IPS DF 4.7 (cell line): ENCODE data around the gene OR6C4.
A peak's percentile ranks its signal among the peaks of the same experiment; 100 is the strongest.
"Not testable (repeated sequence)": the region's sequence is repeated elsewhere in the genome, so short reads cannot be mapped to it uniquely, and the experiment has no call there.

Experiments used
- DNase-seq: peaks from one replicate; pipeline ENCODE4 v3.0.0-alpha.2; 2013; ENCODE audit warnings: low spot score; ENCODE audit errors: extremely low read depth

OR6C4 gene

GRCh38 chr12:55549302-55549701 lies at the start of gene OR6C4:
OR6C4 (plus strand) TSS chr12:55549602; CDS start chr12:55551227, 1,625 bp downstream.
- no peak for DNase-seq

- DNase-seq, result no peak
Measured at GRCh38 chr12:55499810-55500252, 49.6 kb upstream of the OR6C4 start.

GRCh38 chr12:55501601-55502000 lies 47.8 kb upstream of the OR6C4 start:
- DNase-seq, result no peak

- DNase-seq, result peak; percentile 11
Measured at GRCh38 chr12:55515696-55516095, 33.7 kb upstream of the OR6C4 start.

- no peak for DNase-seq
Measured at GRCh38 chr12:55516391-55516790, 33.0 kb upstream of the OR6C4 start.

GRCh38 chr12:55548235-55548634 lies 1.2 kb upstream of the OR6C4 start:
- not testable (repeated sequence) for DNase-seq

GRCh38 chr12:55548756-55549155 lies 646 bp upstream of the OR6C4 start:
- no peak for DNase-seq

DNA sequence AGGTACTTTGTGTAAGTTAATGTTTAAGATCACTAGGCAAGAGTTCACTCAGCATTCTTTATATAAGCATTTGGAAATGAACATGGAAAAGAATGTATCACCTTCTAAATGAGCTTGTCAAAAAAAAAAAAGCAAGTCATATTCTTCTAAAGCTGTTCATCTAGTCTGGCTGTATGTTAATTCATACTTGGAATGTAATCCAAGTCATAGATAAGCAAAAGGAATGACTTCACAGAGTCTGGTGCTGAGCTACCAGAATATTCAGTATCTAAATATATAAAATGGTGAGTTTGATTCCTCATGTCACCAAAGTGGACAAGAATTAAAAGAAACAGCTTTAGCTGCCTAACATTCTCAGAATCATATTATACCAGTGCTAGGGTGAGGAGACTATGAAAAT lies 4.9 kb downstream of the OR6C4 start:
- DNase-seq, result no peak

- not testable (repeated sequence) for DNase-seq
Measured at GRCh38 chr12:55570060-55570459, 20.7 kb downstream of the OR6C4 start.

DNA sequence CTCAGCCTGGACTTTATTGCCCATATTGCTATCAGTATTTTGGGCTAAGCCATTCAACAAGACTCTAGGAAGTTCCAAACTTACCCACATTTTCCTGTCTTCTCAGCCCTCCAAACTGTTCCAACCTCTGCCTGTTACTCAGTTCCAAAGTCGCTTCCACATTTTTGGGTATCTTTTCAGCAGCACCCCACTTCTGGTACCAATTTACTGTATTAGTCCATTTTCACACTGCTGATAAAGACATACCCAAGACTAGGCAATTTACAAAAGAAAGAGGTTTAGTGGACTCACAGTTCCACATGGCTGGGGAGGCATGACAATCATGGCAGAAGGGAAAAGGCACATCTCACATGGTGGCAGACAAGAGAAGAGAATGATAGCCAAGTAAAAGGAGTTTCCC lies 21.3 kb downstream of the OR6C4 start:
- not testable (repeated sequence) for DNase-seq

DNA sequence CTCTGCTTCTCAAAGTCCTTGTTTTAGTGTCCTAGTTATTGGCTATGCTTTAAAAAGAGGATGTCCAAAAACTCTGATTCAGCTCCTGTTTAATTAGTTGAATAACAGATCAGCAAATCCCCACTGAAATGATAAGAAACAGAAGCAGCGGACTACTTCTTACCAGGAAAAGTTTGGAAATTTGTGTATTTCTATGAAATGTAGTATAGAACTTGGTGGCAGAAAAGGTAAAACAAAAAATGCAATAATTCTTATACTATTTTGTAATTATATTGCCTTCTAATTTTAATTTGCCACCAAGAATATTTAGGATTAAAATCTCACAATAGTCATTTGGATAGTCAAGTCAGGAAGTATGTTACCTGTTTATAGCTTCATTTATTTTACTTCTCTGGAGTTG lies 22.8 kb downstream of the OR6C4 start, which contains the start of gene OR2AP1:
OR2AP1 (plus strand) TSS at position 301 of the 400 bp plus-strand sequence. CDS start 1,947 bp downstream, outside the sequence.
- DNase-seq, result no peak

DNA sequence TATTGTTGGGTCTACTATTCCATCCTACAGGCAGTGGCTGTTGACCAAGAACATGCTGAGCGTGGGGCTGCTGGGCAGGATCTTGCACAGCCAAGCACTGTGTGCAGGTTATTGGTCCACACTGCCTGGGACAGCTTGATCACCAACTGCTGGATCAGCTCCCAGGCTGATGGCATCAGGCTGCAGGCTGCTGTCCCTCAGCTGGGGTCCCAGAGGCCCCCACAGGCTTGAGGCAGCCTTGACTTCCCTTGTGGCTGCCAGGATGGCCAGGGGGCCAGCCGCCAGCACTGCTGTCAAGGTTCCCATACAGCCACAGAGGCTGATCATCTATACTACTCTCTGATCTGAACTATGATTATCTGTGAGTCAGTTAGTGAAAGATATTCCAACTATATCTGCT lies 32.7 kb downstream of the OR6C4 start:
- no peak for DNase-seq

GRCh38 chr12:55585817-55586216 lies 36.4 kb downstream of the OR6C4 start:
- DNase-seq, result no peak

- not testable (repeated sequence) for DNase-seq
Measured at GRCh38 chr12:55590152-55590551, 40.8 kb downstream of the OR6C4 start.
